ENCODE measurements around the gene SERINC3.

GRCh38 chr20:44461142-44461802, 60.6 kb downstream of the SERINC3 start:
- no peak for TF ChIP-seq EZH2 (optimal IDR thresholded peaks at IDR 0.05; ENCODE audit: low read depth, low read length)
- no peak for TF ChIP-seq CTCF (IDR thresholded peaks at IDR 0.05; ENCODE audit: low read length)
- no peak for TF ChIP-seq EZH2phosphoT487 (IDR thresholded peaks at IDR 0.05; ENCODE audit: low read length)

Measured in MM.1S (cell line).